ENCODE results near the gene SPA17.

The SPA17 gene

GRCh38 chr11:124662106-124662505 is 11.6 kb upstream of the SPA17 start:
- no peak for DNase-seq (ENCODE audit: low read depth)

DNA sequence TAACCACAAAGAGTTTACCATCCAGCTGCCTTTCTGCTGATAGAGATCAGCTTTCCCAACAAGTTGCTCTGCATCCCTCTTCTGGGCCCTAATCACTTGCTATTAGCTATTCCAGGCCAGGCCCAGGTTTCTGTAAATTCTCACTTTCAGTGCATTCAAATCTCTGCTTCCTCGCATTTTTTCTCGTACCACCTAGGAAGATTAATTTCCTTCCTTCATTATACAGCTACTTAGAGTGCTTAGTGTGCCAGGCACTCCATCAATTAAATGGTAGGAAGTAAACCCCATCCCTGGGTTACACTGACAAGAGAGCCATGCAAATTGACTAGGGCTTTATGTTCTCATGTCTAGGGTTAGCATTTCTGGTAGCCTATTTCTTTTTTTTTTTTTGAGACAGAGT is 9.8 kb upstream of the SPA17 start:
- DNase-seq (ENCODE audit: low read depth): no peak

GRCh38 chr11:124667601-124668000 is 6.1 kb upstream of the SPA17 start:
- DNase-seq (ENCODE audit: low read depth): no peak

GRCh38 chr11:124669193-124669592 is 4.5 kb upstream of the SPA17 start:
- DNase-seq (ENCODE audit: low read depth): peak; percentile 32

DNA sequence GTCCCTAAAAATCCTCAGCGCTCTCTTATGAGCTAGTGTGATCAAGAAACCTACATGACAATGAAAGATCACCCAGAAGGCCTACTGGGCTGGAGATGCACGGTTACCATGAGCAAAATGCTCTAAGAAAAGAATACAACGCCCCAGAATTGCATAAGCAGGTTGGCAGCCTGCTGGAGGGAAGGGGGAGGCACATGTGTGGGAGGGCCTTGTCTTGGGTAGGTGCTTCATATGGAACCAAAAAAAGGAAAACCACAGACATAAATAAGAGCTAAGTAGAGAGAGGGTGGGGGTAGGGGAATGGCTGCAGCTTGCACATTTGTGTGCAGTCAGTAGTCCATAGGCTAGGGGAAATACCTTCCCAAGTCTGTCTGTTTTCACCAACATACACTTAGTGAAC is 3.0 kb upstream of the SPA17 start:
- peak; percentile 19 for DNase-seq (ENCODE audit: low read depth)

DNA sequence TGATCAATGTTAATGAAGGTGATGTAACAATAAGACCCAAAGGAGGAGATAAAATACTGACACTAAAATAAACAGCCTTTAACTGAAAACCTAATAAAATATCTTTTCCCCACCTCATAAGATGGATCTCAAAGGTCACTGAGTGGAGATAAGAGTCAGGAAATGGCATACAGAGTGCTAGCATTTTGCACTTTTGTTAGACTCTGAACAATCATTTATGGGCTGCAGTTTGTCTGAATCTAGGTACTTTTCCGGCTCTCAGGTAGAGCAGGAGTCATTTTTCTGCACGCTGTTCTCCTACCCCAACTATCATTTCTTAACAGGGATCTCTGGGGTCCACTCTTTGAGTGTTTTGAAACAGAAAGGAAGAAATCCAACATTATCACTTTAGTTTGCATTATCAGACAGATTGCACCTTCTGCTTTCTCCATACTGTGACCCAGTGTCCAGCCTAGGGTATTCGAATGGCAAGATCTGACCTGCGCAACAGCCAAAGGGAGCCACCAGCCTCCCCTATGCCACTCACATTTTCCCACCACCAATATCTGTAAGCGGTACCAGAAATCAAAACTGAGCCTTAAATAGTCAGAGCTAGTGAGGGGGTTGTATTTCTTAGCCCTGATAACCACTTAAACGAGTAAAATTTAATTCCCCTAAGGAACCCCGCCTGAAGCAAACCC is 1.0 kb upstream of the SPA17 start:
- DNase-seq (ENCODE audit: low read depth): no peak

- no peak for DNase-seq (ENCODE audit: low read depth)
Observed at GRCh38 chr11:124674168-124674517, 439 bp downstream of the SPA17 start.

DNA sequence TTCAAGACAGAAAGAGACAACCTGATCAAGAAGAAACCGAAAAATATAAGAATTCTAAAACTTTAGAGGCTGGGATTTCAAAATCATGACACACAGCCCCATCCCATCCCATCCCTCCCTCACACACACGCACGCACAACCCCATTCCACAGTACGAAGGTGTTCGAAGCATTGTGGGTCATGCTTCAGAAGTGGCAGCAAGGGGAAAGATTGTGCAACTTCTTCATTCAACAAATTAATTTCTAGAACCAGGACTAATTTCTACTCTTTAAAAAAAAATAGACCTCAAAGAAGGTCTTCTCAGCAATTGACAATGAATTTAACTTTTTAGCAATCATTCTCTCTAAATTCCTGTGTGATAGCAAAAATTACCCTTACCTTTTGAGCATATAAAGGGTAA is 867 bp downstream of the SPA17 start:
- DNase-seq (ENCODE audit: low read depth): no peak

GRCh38 chr11:124676386-124676785 is 2.7 kb downstream of the SPA17 start:
- no peak for DNase-seq (ENCODE audit: low read depth)

GRCh38 chr11:124678416-124678815 is 4.7 kb downstream of the SPA17 start:
- no peak for DNase-seq (ENCODE audit: low read depth)

DNA sequence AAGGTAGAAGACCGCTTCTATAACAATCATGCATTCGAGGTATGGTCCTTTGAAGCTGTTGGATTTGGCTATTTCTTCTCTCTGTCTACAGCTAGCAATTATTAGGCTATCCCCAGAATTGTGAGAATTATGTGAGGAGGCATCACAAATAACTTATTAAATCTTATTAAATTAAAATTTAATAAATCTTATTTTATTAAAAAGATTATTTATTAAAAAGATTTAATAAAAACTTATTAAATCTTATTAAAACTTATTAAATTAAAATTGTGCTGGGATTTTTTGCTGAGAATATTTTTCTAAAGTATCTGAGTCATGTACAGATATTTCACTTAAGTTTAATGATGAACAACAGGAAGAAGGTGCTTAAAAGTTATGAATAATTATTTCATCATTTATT is 7.7 kb downstream of the SPA17 start:
- DNase-seq (ENCODE audit: low read depth): no peak

DNA sequence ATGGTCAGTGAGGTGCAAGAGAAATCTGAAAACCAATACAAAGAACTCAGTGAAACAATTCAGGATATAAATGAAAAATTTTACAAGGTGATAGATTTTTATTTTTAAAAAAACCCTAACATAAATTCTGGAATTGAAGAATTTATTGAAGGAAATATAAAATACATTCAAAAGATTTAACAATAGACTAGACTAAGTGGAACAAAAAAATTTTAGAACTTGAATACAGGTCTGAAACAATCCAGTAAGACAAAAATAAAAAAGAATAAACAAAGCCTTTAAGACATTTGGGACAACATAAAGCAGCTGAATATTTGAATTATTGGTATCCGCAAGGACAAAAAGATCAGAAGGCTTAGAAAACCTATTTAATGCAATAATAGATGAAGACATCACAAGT is 8.7 kb downstream of the SPA17 start:
- DNase-seq (ENCODE audit: low read depth): no peak

DNA sequence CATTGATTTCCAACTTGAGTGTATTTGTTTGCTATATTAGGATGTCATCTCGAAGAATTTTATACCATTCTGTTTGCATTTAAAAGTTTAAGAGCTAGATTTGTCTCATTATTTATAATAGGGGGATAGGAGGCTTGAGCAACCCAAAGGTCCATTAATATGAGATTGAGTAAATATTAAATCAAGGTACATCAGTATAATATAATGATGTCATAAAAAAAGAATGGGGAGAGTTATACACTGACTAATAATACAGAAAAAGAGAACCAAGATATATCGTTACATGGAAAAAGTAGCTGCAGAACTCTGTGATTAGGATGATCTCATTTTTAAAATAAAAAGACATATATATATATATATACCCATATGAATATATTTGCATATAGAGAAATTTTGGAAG is 19.4 kb downstream of the SPA17 start:
- DNase-seq (ENCODE audit: low read depth): no peak

DNA sequence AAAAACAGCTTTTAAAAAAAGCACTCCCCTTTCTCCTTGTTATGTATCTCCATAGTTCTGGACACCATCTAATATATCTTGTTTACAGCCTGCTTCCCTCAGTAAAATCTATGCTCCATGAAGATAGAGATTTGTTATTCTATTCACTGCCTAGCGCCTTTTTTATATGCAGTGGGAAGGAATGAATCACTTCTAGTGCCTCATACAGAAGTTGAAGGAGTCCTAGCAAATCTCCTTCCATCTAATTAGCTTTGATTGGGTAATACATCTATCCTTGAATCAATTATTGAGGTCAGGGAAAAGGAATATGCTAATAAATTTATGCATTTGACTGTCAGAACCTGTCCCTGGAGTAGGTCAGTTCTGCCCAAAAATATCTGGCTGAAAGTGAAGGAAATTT is 25.8 kb downstream of the SPA17 start:
- DNase-seq (ENCODE audit: low read depth): no peak

DNA sequence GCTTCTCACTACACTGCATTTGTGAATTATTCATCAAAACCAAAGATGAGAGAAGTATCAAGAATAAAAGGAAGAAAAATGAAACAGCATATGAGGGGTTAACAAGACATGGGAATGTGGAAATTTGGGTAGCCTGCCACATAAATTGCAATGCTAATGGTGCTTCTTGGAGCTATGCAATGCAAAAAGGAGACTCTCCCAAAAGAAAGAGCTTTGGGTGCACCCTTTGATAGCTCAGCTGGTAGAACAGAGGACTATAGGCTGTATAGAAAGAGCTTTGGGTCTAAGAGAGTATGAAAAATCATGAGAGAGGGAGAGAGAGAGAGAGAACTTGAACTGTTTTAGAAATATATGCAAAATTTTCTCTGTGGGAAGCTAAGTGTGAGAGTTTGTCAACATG is 26.3 kb downstream of the SPA17 start:
- DNase-seq (ENCODE audit: low read depth): no peak

- no peak for DNase-seq (ENCODE audit: low read depth)
Observed at GRCh38 chr11:124707829-124708228, 34.1 kb downstream of the SPA17 start.

DNA sequence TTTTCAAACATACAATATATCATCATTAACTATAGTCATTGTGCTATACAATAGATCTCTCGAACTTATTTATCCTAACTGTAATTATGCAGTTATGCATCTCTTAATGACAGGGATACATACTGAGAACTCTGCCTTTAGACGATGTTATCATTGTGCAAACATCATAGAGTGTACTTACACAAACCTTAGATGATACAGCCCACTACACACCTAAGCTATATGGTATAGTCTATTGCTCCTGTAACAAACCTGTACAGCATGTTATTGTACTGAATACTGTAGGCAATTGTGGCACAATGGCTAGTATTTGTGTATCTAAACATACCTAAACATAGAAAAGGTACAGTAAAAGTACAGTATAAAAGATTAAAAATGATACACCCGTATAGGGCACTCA is 38.7 kb downstream of the SPA17 start:
- no peak for DNase-seq (ENCODE audit: low read depth)

- no peak for DNase-seq (ENCODE audit: low read depth)
Observed at GRCh38 chr11:124716591-124716990, 42.9 kb downstream of the SPA17 start.

DNA sequence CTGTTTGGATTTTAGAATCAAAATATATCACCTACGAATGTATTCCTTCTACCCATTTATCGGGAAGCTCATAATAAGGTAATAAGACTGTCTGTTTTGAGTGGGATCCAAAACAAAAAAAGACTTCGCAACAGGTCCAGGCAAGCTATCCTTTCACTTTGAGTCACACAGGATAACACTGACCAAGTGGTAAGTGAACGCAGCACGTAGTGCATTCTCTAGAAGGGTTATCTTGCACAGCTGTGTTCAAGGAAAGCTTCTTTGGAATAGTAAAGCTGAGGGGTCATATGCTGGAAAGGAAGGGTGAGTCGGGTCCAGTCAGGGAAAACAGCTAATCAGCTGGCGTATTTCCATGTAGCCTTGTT is 43.7 kb downstream of the SPA17 start:
- DNase-seq (ENCODE audit: low read depth): no peak

DNA sequence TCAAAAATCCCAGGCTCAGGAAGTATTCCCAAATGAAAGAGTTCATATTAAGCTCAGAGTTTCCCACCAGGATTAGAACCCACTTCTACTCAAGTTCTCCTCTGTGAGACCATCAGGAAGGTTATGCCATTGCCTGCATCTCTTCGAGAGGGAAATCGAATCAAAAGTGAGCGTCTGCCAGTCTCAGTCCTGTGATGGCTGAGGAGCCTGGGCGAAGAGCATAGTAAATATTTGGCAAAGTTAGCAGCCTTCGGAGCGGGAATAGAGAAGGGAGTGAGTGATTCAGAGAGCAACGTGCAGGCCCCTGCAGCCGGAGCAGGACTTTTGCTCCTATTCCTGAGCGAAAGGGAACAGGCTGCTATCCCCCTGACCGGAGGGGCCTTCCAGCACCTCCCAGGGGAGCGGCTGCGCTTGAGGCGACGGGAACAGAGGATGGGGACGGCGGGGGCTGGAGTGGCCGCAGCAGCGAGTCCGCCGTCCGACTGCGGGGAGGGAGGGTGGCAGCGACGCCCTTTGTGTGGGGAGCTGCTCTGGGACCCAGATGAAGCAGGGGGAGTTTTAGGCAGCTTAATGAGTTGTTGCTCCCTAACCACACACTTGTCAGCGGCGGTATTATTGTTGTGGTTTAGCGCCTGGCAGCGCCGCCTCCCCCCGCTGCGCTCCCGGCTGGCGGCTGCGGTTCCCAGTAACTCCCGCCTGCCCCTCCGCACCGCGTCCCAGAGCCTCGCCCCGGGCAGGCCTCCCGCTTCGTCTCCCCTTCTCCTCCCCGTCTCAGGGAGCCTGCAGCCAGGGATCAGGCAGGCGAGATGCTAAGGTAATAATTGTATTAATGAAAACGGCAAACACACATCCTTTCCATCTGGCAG is 44.3 kb downstream of the SPA17 start:
- no peak for DNase-seq (ENCODE audit: low read depth)

GRCh38 chr11:124718801-124719200 is 45.1 kb downstream of the SPA17 start:
- DNase-seq (ENCODE audit: low read depth): no peak

DNA sequence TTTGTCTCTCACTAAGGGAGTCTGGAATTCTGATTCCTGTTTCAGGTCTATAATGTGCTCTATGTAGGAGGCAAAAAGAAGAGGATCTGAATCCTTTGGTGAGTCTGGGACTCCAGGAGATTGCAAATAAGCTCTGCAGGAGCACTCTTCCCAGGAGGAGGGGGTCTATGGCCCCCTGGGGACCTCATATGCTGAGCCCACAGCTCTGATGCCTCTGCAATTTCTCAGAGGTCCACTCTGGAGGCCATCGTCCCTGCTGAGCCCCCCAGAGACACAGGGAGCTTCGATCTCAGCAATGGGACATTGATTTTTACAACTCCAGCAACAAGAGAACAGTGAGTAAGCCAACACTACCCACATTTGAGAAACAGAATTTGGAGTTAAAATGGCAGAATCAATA is 45.8 kb downstream of the SPA17 start:
- no peak for DNase-seq (ENCODE audit: low read depth)

GRCh38 chr11:124722176-124722575 is 48.5 kb downstream of the SPA17 start:
- DNase-seq (ENCODE audit: low read depth): no peak

All from stimulated activated CD4-positive, alpha-beta T cell treated with anti-CD3 and anti-CD28 coated beads, Interleukin-2, amount 100 ng/mL, for 4 hours (primary cell).